GM19035 (cell line): Measurements from ENCODE around the gene APH1A.
"Not testable (repeated sequence)": the region's sequence is repeated elsewhere in the genome, so short reads cannot be mapped to it uniquely, and the experiment has no call there.

Experiments used
- ATAC-seq: cut with Tn5 transposase; IDR thresholded peaks from one replicate; pipeline ENCODE4 v1.9.1; 2021; ENCODE audit not compliant: unreplicated experiment

Gene APH1A

DNA sequence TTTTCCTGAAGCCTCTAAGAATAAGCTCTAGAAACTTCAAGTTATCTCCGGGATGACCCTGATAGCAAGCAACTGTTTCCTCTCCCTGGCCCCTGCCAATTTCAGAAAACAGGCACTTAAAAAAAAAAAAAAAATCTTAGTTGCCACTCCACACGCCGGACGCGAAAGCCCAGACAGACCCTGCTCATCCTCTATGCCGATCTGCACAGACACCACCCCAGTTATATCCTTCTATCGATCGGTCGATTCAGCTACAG is 34.6 kb downstream of the APH1A start:
- no peak for ATAC-seq

DNA sequence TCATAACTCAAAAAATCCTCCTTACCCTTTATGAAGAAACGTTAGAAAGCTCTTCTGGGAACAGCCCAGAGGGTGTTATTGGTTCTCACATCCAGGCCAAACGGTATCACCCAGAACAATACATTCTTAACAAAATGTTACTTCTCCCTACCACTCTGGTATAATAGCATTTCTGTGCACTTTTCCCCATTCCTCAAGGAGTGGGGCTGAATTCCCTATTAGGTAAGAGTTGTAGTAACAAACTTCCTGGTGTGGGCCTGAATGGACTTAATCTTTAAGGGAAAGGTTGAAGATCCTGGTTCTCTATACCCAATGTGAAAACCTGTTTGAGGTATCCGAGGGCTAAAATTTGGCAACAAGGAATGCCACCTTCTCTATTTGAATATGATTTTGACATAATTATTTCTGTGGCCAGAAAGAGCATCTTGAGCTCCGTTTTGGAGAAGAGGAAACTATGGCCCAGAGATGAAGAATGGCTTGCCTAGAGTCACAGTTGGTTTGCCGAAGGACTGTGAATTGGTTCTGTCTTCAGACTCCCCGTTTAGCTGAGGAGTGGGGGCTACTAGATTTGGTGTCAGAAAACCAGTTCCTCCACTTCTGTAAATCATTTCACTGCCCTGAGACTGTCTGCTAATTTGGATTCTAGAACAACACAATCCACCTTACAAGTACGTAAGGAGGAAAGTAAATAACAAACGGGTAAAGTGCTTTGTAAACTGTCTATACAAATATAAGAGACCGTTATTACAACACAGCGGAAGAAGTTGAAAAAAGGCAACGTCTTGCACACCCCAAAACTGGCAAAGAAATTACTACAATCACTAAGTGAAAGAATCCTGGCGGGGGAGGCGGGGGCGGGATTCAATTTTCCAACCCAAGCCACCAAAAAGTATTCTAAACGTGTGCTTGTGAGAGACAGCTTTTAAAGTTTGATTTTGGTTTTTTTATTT is 35.2 kb downstream of the APH1A start:
- ATAC-seq, result no peak

DNA sequence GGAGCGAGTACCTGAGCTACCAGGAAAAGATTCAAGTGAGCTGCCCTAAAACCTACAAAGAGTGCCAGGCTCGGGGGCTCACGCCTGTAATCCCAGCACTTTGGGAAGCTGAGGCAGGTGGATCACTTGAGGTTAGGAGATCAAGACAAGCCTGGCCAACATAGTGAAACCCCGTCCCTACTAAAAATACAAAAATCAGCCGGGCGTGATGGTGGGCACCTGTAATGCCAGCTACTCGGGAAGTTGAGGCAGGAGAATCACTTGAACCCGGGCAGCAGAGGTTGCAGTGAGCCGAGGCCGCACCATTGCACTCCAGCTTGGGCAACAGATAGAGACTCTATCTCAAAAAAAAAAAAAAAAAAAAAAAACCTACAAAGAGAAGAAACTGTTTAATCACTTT is 35.9 kb downstream of the APH1A start:
- ATAC-seq, result not testable (repeated sequence)

DNA sequence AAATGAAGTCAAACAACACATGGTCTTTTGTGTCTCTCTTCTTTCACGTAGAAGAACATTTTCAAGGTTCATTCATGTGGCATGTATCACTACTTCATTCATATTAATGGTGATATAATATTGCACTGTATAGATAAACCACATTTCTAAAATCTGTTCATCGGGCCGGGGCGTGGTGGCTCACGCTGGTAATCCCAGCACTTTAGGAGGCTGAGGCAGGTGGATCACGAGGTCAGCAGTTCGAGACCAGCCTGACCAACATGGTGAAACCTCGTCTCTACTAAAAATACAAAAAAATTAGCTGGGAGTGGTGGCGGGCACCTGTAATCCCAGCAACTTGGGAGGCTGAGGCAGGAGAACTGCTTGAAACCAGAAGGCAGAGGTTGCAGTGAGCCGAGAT is 40.6 kb downstream of the APH1A start:
- not testable (repeated sequence) for ATAC-seq

DNA sequence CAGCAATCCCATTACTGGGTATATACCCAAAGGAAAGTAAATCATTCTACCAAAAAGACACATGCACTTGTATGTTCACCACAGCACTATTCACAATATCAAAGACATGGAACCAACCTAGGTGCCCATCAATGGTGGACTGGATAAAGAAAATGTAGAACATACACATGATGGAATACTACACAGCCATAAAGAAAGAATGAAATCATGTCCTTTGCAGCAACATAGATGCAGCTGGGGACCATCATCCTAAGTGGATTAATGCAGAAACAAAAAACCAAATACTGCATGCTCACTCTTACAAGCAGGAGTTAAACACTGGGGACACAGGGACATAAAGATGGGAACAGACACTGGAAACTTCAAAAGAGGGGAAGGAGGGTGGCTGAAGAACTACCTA is 41.6 kb downstream of the APH1A start:
- no peak for ATAC-seq

DNA sequence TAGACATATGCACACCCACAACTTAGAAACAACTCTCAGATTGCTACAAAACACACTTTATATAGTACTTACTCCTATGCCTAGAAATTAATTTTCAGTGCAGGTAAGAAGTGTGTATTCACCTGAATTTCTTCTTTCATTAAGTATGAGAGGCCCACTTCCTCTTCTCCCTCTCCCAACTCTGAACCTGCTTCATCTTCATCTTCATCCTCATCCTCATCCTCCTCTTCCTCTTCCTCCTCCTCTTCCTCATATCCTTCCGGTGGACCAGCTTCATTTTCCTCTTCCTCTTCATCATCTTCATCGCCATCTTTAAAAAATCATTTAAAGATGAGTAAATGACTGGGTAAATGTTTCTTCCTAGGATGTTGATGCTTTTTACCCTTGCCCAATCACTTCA is 42.3 kb downstream of the APH1A start:
- no peak for ATAC-seq

DNA sequence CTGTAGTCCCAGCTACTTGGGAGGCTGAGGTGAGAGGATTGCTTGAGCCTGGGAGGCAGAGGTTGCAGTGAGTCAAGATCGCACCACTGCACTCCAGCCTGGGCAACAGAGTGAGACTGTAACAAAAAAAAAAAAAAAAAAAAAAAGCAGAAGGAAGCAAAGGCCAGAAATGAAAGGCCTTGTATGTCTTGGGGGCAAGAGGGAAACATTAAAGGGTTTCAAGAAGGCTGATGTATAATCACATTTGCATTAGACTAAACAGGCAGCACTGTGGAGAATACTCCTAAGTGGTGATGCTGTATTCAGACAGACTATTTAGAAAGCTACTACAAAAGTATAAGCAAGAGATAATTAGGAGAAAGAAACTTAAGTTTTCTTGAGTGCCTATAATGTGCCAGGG is 43.3 kb downstream of the APH1A start:
- no peak for ATAC-seq

DNA sequence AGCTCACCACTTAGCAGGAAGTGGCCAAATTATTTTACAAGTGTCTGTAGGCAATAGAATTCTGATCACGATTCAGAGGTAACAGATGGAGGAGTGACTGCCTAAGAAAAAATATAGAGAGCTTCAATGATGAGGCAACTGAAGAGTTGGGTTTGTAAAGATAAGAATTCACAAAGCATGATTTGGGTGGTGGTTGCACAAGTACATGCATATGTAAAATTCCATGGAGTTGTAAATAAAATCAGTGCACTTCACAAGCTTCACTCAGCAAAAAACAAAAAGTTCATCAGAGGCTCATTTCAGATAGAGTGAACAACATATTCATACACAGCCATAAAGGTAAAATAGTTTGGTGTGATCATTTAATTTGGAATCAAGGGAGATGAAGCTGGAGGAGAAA is 43.8 kb downstream of the APH1A start:
- no peak for ATAC-seq

DNA sequence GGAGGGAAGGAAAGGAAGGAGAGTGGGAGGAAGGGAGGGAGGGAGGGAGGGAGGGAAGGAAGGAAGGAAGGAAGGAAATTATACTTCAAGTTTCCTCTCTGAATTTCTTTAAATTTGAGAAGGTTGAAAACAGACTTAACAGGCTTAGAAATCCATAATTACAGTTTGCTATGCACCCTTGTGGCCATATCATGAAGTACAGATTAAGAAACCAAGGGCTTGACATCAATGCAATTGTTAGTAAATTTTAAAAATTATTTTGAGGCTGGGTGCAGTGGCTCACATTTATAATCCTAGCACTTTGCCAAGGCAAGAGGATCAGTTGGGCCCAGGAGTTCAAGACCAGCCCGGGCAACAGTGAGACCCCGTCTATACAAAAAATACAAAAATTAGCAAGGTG is 47.3 kb downstream of the APH1A start:
- no peak for ATAC-seq

DNA sequence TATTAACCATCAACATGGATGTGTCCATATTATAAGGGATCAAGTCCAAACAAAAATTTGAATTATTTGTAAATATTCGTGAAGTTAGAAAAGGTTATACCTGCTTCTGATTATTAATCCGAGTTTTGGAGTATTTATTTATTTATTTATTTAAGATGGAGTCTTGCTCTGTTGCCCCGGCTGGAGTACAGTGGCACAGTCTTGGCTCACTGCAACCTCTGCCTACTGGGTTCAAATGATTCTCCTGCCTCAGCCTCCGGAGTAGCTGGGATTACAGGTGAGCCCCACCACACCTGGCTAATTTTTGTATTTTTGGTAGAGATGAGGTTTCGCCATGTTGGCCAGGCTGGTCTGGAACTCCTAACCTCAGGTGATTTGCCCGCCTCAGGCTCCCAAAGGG is 53.0 kb downstream of the APH1A start:
- not testable (repeated sequence) for ATAC-seq
